ENCODE data around the gene PHGDH.

PHGDH gene

GRCh38 chr1:119718409-119718808 is 6.7 kb downstream of the PHGDH start:
- intact Hi-C loops (cut with DNase I; ENCODE audit: low total_unique reads), result no loop called here
- no peak overlapping the region for H3K27ac ChIP-seq
- TF ChIP-seq CTCF (IDR thresholded peaks at IDR 0.05), result no peak

GRCh38 chr1:119718972-119719371 is 7.2 kb downstream of the PHGDH start:
- H3K4me3 ChIP-seq, result no peak overlapping the region
- intact Hi-C loops (cut with DNase I; ENCODE audit: low total_unique reads), result no loop called here
- H3K27ac ChIP-seq, result no peak overlapping the region
- no peak for DNase-seq
- no peaks in the 10 kb centered on the region for H3K27me3 ChIP-seq
- no peaks in the 10 kb centered on the region for H3K9me3 ChIP-seq
- H3K36me3 ChIP-seq, result peaks cover 14 to 30% (median 16%) of the 10 kb centered on the region in 3 donors
- TF ChIP-seq CTCF (IDR thresholded peaks at IDR 0.05), result no peak
- peaks cover 0 to 28% (median 21%) of the 10 kb centered on the region in 4 donors for H3K4me1 ChIP-seq

More at GRCh38 chr1:119718409-119718808, 6.7 kb downstream of the PHGDH start:
- Histone ChIP-seq H3K9me3 (no peaks in the 10 kb centered on the region), H3K27me3 (no peaks in the 10 kb centered on the region), H3K4me3 (no peak overlapping the region), H3K4me1 (peaks cover 0 to 34% (median 25%) of the 10 kb centered on the region in 4 donors), H3K36me3 (peaks cover 8 to 24% (median 10%) of the 10 kb centered on the region in 3 donors)
- DNase-seq, result no peak

GRCh38 chr1:119720866-119721440 is 9.2 kb downstream of the PHGDH start:
- Histone ChIP-seq H3K27me3 (no peaks in the 10 kb centered on the region), H3K9me3 (no peaks in the 10 kb centered on the region), H3K27ac (no peak overlapping the region), H3K36me3 (peaks cover 31 to 50% (median 31%) of the 10 kb centered on the region in 3 donors), H3K4me1 (peaks cover 0 to 8% (median 5%) of the 10 kb centered on the region in 4 donors), H3K4me3 (no peak overlapping the region)
- intact Hi-C loops (cut with DNase I; ENCODE audit: low total_unique reads), result no loop called here
- no peak for TF ChIP-seq CTCF (IDR thresholded peaks at IDR 0.05)
- no peak for DNase-seq

GRCh38 chr1:119721896-119722295 is 10.2 kb downstream of the PHGDH start:
- no peak for DNase-seq

GRCh38 chr1:119724611-119725218 is 13.0 kb downstream of the PHGDH start:
- Histone ChIP-seq H3K9me3 (no peaks in the 10 kb centered on the region), H3K4me1 (no peaks in the 10 kb centered on the region), H3K4me3 (no peak overlapping the region), H3K27ac (no peak overlapping the region), H3K27me3 (no peaks in the 10 kb centered on the region), H3K36me3 (peaks cover 46 to 78% (median 51%) of the 10 kb centered on the region in 3 donors)
- intact Hi-C loops (cut with DNase I; ENCODE audit: low total_unique reads), result no loop called here
- no peak for DNase-seq
- TF ChIP-seq CTCF (IDR thresholded peaks at IDR 0.05), result no peak

More at GRCh38 chr1:119721896-119722295, 10.2 kb downstream of the PHGDH start:
- H3K27me3 ChIP-seq, result no peaks in the 10 kb centered on the region
- H3K9me3 ChIP-seq, result no peaks in the 10 kb centered on the region
- H3K36me3 ChIP-seq, result peaks cover 37 to 58% (median 37%) of the 10 kb centered on the region in 3 donors
- intact Hi-C loops (cut with DNase I; ENCODE audit: low total_unique reads), result no loop called here
- no peak overlapping the region for H3K4me3 ChIP-seq
- no peak for TF ChIP-seq CTCF (IDR thresholded peaks at IDR 0.05)
- H3K27ac ChIP-seq, result no peak overlapping the region
- H3K4me1 ChIP-seq, result no peaks in the 10 kb centered on the region

Measured in tibial artery (tissue), 4 donors.